Gastrocnemius medialis (tissue), 4 donors: Measurements from ENCODE around the gene REX1BD.
A peak's percentile ranks its signal among the peaks of the same experiment; 100 is the strongest.

Source experiments
- POLR2A ChIP-seq, 2 donors: fragments of 450-650 bp; IDR thresholded peaks; one replicate each; pipeline ENCODE4 v1.6.1; 2017; ENCODE audit warnings: antibody characterized with exemption in 2 of 2, mild to moderate bottlenecking in 2 of 2, moderate library complexity in 2 of 2
- TF ChIP-seq, protein P1 (sequence below), 5 experiments: fragments of 450-650 bp in 3 of 5; fragments of 200-600 bp in 2 of 5; sonication (generic) in 2 of 5; IDR thresholded peaks in 4 of 5; conservative IDR thresholded peaks in 1 of 5; 1 replicate in 4 of 5; 2 replicates in 1 of 5; pipeline ENCODE4 v1.5.1; 2016 to 2019; ENCODE audit warnings: antibody characterized with exemption in 5 of 5, mild to moderate bottlenecking in 3 of 5, moderate library complexity in 3 of 5

GRCh38 chr19:18603255-18603957, 14.8 kb downstream of the REX1BD start:
- TF ChIP-seq, protein P1, sequence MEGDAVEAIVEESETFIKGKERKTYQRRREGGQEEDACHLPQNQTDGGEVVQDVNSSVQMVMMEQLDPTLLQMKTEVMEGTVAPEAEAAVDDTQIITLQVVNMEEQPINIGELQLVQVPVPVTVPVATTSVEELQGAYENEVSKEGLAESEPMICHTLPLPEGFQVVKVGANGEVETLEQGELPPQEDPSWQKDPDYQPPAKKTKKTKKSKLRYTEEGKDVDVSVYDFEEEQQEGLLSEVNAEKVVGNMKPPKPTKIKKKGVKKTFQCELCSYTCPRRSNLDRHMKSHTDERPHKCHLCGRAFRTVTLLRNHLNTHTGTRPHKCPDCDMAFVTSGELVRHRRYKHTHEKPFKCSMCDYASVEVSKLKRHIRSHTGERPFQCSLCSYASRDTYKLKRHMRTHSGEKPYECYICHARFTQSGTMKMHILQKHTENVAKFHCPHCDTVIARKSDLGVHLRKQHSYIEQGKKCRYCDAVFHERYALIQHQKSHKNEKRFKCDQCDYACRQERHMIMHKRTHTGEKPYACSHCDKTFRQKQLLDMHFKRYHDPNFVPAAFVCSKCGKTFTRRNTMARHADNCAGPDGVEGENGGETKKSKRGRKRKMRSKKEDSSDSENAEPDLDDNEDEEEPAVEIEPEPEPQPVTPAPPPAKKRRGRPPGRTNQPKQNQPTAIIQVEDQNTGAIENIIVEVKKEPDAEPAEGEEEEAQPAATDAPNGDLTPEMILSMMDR (IDR thresholded peaks at IDR 0.05 in 4 of 5, conservative IDR thresholded peaks at IDR 0.05 in 1 of 5): peak in 1 of 5 experiments; percentile 28
- no peak for TF ChIP-seq POLR2A (IDR thresholded peaks at IDR 0.05)
